ENCODE results near the gene LHX2.

- TF ChIP-seq POLR2A (IDR thresholded peaks at IDR 0.05), result no peak
- no peak for TF ChIP-seq CTCF (IDR thresholded peaks at IDR 0.05)
Observed at GRCh38 chr9:123972618-123973017, 39.0 kb upstream of the LHX2 start.

All from esophagus squamous epithelium (tissue), 4 donors.